HCT116 (cell line): ENCODE results near the gene RPH3AL. TPM values are rescaled to one million over a fixed set of nuclear protein-coding genes. Genes with fewer than 3 reads are reported as not detected.

Experiments used
- ATAC-seq: fragments of 200-7000 bp; cut with Tn5 transposase; 2 replicates; pipeline ENCODE4 v1.9.1; 2020; ENCODE audit warnings: mild to moderate bottlenecking, moderate library complexity
- BruUV-seq: library from RNA; stranded (reverse); fragments of 400-500 nt; replicated peaks from 2 replicates; lab custom pipeline; 2021; lab: Mats Ljungman, UMichigan
- CTCF ChIA-PET: fragments of 300-600 bp; sonication (Branson Sonifier 250); formaldehyde crosslinking; loops from one replicate; lab custom pipeline; 2021; ENCODE audit warnings: antibody characterized with exemption; lab: Charles Lee
- POLR2A ChIA-PET: fragments of 300-600, 350-600 bp; sonication (Branson Sonifier 250); formaldehyde crosslinking; loops from one replicate; lab custom pipeline; 2021; ENCODE audit warnings: antibody characterized with exemption; lab: Charles Lee
- RAD21 ChIA-PET, 2 experiments: fragments of 300-600 bp; sonication (Branson Sonifier 250); formaldehyde crosslinking; loops; one replicate each; lab custom pipeline; 2023; ENCODE audit warnings: low total read pairs in 2 of 2; ENCODE audit not compliant: uncharacterized antibody in 2 of 2, unreplicated experiment in 2 of 2, low non-redundant PET in 1 of 2; lab: Charles Lee
- DNase-seq: peaks from one replicate; pipeline ENCODE4 v3.0.0-alpha.2; 2010; ENCODE audit warnings: low read depth, low spot score
- H2AFZ ChIP-seq: fragments of 200-600 bp; shearing (Covaris generic), sonication (generic); 2 replicates; pipeline ENCODE4 v1.6.1; 2017; ENCODE audit warnings: low read depth, mixed run types, mixed read lengths, antibody characterized with exemption, low read length; ENCODE audit not compliant: poor library complexity, severe bottlenecking
- H3K27ac ChIP-seq: 2 replicates; pipeline ENCODE4 v1.5.1; 2012; ENCODE audit warnings: low read depth, low read length
- H3K27me3 ChIP-seq: fragments of 200-600 bp; sonication (generic); 2 replicates; pipeline ENCODE4 v1.6.1; 2016; ENCODE audit warnings: mixed run types, low read length, mixed read lengths; ENCODE audit not compliant: insufficient read depth
- H3K36me3 ChIP-seq, 2 experiments: fragments of 200-500 bp in 1 of 2; fragments of 200-600 bp in 1 of 2; sonication (Bioruptor generic) in 1 of 2; sonication (generic) in 1 of 2; 2 replicates each; pipeline versions ENCODE4 v1.5.1 to v1.6.1; 2014 to 2016; ENCODE audit warnings: low read length in 2 of 2, inconsistent platforms in 1 of 2, mixed read lengths in 1 of 2, mixed run types in 1 of 2; ENCODE audit not compliant: insufficient read depth in 2 of 2, control insufficient read depth in 1 of 2
- H3K4me1 ChIP-seq, 2 experiments: fragments of 200-600 bp in 1 of 2; sonication (generic) in 1 of 2; 2 replicates each; pipeline versions ENCODE4 v1.5.1 to v1.6.1; 2012 to 2017; ENCODE audit warnings: low read length in 2 of 2, inconsistent platforms in 1 of 2, mild to moderate bottlenecking in 1 of 2, mixed read lengths in 1 of 2, mixed run types in 1 of 2, moderate library complexity in 1 of 2; ENCODE audit not compliant: insufficient read depth in 2 of 2, control insufficient read depth in 1 of 2
- H3K4me2 ChIP-seq: fragments of 200-600 bp; sonication (generic); 2 replicates; pipeline ENCODE4 v1.6.1; 2017; ENCODE audit warnings: mixed run types, low read length, mixed read lengths
- H3K4me3 ChIP-seq, 2 experiments: fragments of 200-600 bp in 1 of 2; sonication (generic) in 1 of 2; replicated peaks in 1 of 2; 2 replicates each; pipeline ENCODE4 v1.5.1; 2011 to 2016; ENCODE audit warnings: low read length in 2 of 2, control low read depth in 1 of 2, low read depth in 1 of 2, mild to moderate bottlenecking in 1 of 2, mixed read lengths in 1 of 2, mixed run types in 1 of 2
- H3K79me2 ChIP-seq: fragments of 200-600 bp; sonication (generic); 2 replicates; pipeline ENCODE4 v1.6.1; 2017; ENCODE audit warnings: mild to moderate bottlenecking, mixed run types, low read length, moderate library complexity, mixed read lengths; ENCODE audit not compliant: insufficient read depth
- H3K9ac ChIP-seq: fragments of 200-600 bp; sonication (generic); 2 replicates; pipeline ENCODE4 v1.6.1; 2016; ENCODE audit warnings: low read length, mixed read lengths
- H3K9me2 ChIP-seq: fragments of 200-600 bp; sonication (generic), shearing (Covaris generic); 2 replicates; pipeline ENCODE4 v1.6.1; 2017; ENCODE audit warnings: mixed run types, mild to moderate bottlenecking, moderate library complexity; ENCODE audit not compliant: insufficient read depth
- H3K9me3 ChIP-seq, 2 experiments: fragments of 200-500 bp in 1 of 2; fragments of 200-600 bp in 1 of 2; sonication (Bioruptor generic) in 1 of 2; sonication (generic) in 1 of 2; 2 replicates each; pipeline ENCODE4 v1.6.1; 2014 to 2017; ENCODE audit warnings: low read length in 2 of 2, mixed read lengths in 2 of 2, inconsistent platforms in 1 of 2, low read depth in 1 of 2, mild to moderate bottlenecking in 1 of 2, mixed run types in 1 of 2, moderate library complexity in 1 of 2; ENCODE audit not compliant: control insufficient read depth in 1 of 2, insufficient read depth in 1 of 2
- H4K20me1 ChIP-seq: fragments of 200-600 bp; sonication (generic), shearing (Covaris generic); 2 replicates; pipeline ENCODE4 v1.6.1; 2017; ENCODE audit warnings: mixed run types, mild to moderate bottlenecking, moderate library complexity; ENCODE audit not compliant: insufficient read depth
- ATF3 ChIP-seq: IDR thresholded peaks from 2 replicates; pipeline ENCODE4 v1.6.1; 2012
- CBX3 ChIP-seq: IDR thresholded peaks from 2 replicates; pipeline ENCODE4 v1.6.1; 2012; ENCODE audit warnings: low read depth
- CEBPB ChIP-seq: IDR thresholded peaks from 2 replicates; pipeline ENCODE4 v1.6.1; 2012; ENCODE audit warnings: low read depth
- CTCF ChIP-seq, 3 experiments: fragments of 200-600 bp in 1 of 3; sonication (generic) in 1 of 3; IDR thresholded peaks in 2 of 3; conservative IDR thresholded peaks in 1 of 3; 2 replicates each; pipeline ENCODE4 v1.5.1; 2012 to 2017; ENCODE audit warnings: low read depth in 2 of 3, low read length in 2 of 3, antibody characterized with exemption in 1 of 3, borderline replicate concordance in 1 of 3, control low read depth in 1 of 3, mild to moderate bottlenecking in 1 of 3, mixed read lengths in 1 of 3, mixed run types in 1 of 3, moderate library complexity in 1 of 3; ENCODE audit not compliant: insufficient read depth in 1 of 3
- EGR1 ChIP-seq: IDR thresholded peaks from 2 replicates; pipeline ENCODE4 v1.6.1; 2012; ENCODE audit warnings: low read depth
- ELF1 ChIP-seq: IDR thresholded peaks from 2 replicates; pipeline ENCODE4 v1.6.1; 2012; ENCODE audit warnings: low read depth, borderline replicate concordance
- EZH2 ChIP-seq: fragments of 200-600 bp; sonication (generic); IDR thresholded peaks from 2 replicates; pipeline ENCODE4 v1.6.1; 2017; ENCODE audit warnings: antibody characterized with exemption, mixed run types
- MAX ChIP-seq: IDR thresholded peaks from 2 replicates; pipeline ENCODE4 v1.6.1; 2012
- POLR2AphosphoS5 ChIP-seq: IDR thresholded peaks from 2 replicates; pipeline ENCODE4 v1.6.1; 2011; ENCODE audit warnings: mild to moderate bottlenecking, low read depth, low read length, moderate library complexity
- RAD21 ChIP-seq: IDR thresholded peaks from 2 replicates; pipeline ENCODE4 v1.6.1; 2012; ENCODE audit warnings: low read depth, mild to moderate bottlenecking
- SIN3A ChIP-seq: IDR thresholded peaks from 2 replicates; pipeline ENCODE4 v1.6.1; 2012; ENCODE audit warnings: low read depth
- SRF ChIP-seq: IDR thresholded peaks from 2 replicates; pipeline ENCODE4 v1.6.1; 2012; ENCODE audit warnings: low read depth
- TCF7L2 ChIP-seq: IDR thresholded peaks from 2 replicates; pipeline ENCODE4 v1.7.0; 2011; ENCODE audit warnings: borderline replicate concordance, inconsistent platforms; ENCODE audit not compliant: insufficient read depth, insufficient read length; ENCODE audit errors: extremely low read depth
- ZBTB33 ChIP-seq: IDR thresholded peaks from 2 replicates; pipeline ENCODE4 v1.6.1; 2011; ENCODE audit warnings: mild to moderate bottlenecking, low read length, moderate library complexity; ENCODE audit not compliant: insufficient replicate concordance; ENCODE audit errors: extremely low read depth
- ZFX ChIP-seq: fragments of 450-650 bp; IDR thresholded peaks from 2 replicates; pipeline ENCODE4 v1.6.1; 2017
- intact Hi-C: fragments of 100-400 bp; cut with micrococcal nuclease; formaldehyde crosslinking; loops from 2 replicates; pipeline ENCODE4 v1.10.0; 2022
- total RNA-seq: library from RNA; stranded (reverse); gene quantifications from one replicate; pipeline ENCODE4 v1.2.1, GENCODE V29; 2021; ENCODE audit not compliant: unreplicated experiment

Gene RPH3AL
- total RNA-seq, 1 experiment from 2014 or later: 17.0 TPM

GRCh38 chr17:189444-189843, 163.2 kb downstream of the RPH3AL start (continued):
- TF ChIP-seq ZFX (no peak), CBX3 (no peak), EZH2 (no peak), SRF (no peak), POLR2AphosphoS5 (no peak), CTCF (IDR thresholded peaks at IDR 0.05 in 2 of 3, conservative IDR thresholded peaks at IDR 0.05 in 1 of 3; ENCODE audit: borderline replicate concordance in 1 of 3, insufficient read depth in 1 of 3, low read depth in 2 of 3, low read length in 2 of 3) (no peak), ZBTB33 (no peak), SIN3A (no peak), RAD21 (no peak), ATF3 (no peak), CEBPB (no peak)
- TF ChIP-seq, all 23 proteins: peak for 0

GRCh38 chr17:187130-187529, 165.5 kb downstream of the RPH3AL start:
- H3K9me3 ChIP-seq: no peaks in the 10 kb centered on the region
- ChIA-PET POLR2A (no interaction called here), CTCF (no interaction called here), RAD21 (no interaction called here)
- no TSS peak for BruUV-seq
- H3K36me3 ChIP-seq: no peaks in the 10 kb centered on the region
- no peak overlapping the region for H3K4me2 ChIP-seq
- no peaks in the 10 kb centered on the region for H3K79me2 ChIP-seq
- peaks cover 2 to 3% of the 10 kb centered on the region in 2 experiments; a peak in 3 of 4 replicates for H3K4me1 ChIP-seq
- no peaks in the 10 kb centered on the region for H3K9me2 ChIP-seq
- intact Hi-C loops: no loop called here
- no peak overlapping the region for H3K9ac ChIP-seq
- no peak overlapping the region for H2AFZ ChIP-seq
- ATAC-seq (no peak), DNase-seq (no peak)
- no peaks in the 10 kb centered on the region for H3K27me3 ChIP-seq
- no peaks in the 10 kb centered on the region for H4K20me1 ChIP-seq
- no peak overlapping the region for H3K4me3 ChIP-seq
- H3K27ac ChIP-seq: no peak overlapping the region
- TF ChIP-seq POLR2AphosphoS5 (no peak), ATF3 (no peak), EZH2 (no peak), CEBPB (no peak), ZBTB33 (no peak), EGR1 (no peak), CTCF (IDR thresholded peaks at IDR 0.05 in 2 of 3, conservative IDR thresholded peaks at IDR 0.05 in 1 of 3; ENCODE audit: borderline replicate concordance in 1 of 3, insufficient read depth in 1 of 3, low read depth in 2 of 3, low read length in 2 of 3) (no peak), ELF1 (no peak), MAX (no peak), CBX3 (no peak), TCF7L2 (no peak), ZFX (no peak)
